GM08714 (cell line): ENCODE measurements around the gene IL17RD.
"Not testable (repeated sequence)": the region's sequence is repeated elsewhere in the genome, so short reads cannot be mapped to it uniquely, and the experiment has no call there.

Experiments
- H3K4me3 ChIP-seq: fragments of 200-500 bp; sonication (Bioruptor generic); 2 replicates; pipeline ENCODE4 v1.5.1; 2014; ENCODE audit warnings: mild to moderate bottlenecking, low read length, inconsistent platforms
- ZNF274 ChIP-seq: IDR thresholded peaks from 2 replicates; pipeline ENCODE4 v1.6.1; 2012; ENCODE audit warnings: mild to moderate bottlenecking, low read depth, low read length

Gene IL17RD

DNA sequence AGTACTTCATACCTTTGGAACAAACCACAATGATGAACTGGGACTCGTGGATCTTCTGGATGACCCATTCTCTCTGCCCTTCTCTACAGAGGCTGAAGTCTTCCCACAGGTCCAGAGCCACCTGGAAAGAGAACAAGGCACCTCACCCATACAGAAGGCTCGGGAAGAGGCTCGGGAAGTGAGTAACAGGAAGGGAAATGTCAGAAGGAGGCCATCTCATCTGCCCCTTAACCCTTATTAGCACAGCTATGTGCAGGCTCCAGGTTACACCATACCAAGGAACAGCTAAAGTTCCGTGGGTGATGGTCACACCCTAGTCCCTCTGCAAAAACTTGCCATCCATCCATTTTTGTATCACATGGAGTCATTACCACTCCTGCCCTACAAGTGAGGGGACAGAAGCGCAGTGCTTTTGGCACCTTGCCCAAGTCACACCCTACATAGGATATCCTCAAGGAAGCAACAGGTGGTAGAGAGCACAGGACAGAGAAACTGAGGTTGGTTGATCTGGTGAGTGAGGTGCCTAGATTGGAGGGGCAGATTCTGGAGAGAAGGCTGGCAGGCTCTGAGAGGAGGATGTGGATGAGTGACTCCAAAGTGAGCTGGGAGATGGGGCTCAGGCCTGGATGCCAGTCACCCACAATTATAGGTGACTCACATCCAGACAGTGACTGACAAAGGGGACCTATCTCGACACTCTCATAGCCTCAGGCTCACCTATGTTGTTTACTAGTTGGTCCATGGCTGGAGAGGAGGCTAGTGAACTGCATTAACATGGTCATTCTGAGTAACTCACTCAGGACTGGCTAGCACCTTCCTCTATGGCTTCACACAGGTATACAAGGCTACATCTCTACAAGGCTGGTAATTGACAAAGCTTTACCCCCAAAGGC is 66.5 kb downstream of the IL17RD start:
- no peak for TF ChIP-seq ZNF274
- H3K4me3 ChIP-seq, result no peak overlapping the region

DNA sequence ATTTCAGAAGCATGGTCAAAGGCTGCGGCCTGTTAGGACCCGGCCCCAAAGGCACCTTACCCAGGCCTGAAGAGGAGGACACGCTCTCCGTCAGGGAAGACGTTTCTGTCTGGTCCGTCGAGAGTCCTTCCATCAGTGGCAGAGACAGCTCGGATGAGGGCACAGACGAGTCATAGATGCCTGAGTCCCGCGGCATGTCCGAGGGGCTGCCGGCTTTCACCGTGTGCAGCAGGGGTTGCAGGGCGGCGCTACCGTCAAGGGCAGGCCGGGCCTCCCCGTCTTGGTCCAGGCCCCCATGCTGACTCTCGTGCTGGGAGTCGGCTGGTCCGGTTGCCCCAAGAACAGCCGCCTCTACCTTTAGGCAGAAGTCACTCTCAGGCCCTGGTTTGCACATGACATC is 67.6 kb downstream of the IL17RD start:
- no peak for TF ChIP-seq ZNF274
- no peak overlapping the region for H3K4me3 ChIP-seq

DNA sequence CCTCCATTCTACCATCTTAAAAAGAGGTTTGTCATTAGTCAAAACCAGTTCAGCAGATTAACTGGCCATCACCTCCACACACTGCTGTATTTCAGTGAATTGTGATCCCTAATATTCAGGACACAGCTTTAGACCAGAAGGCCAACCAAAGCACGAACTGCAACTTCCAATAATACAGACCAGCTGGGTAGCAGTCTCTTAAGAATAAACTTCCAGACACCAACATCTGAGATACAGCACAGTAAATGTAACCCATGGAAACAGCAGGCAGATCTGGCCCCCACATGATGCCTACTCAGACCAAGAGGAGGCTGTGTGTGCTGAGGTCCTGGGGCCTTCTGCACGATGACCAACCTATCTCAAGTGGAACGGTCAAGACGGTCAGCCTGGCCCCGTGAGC is 69.8 kb downstream of the IL17RD start:
- no peak for TF ChIP-seq ZNF274
- H3K4me3 ChIP-seq, result no peak overlapping the region

DNA sequence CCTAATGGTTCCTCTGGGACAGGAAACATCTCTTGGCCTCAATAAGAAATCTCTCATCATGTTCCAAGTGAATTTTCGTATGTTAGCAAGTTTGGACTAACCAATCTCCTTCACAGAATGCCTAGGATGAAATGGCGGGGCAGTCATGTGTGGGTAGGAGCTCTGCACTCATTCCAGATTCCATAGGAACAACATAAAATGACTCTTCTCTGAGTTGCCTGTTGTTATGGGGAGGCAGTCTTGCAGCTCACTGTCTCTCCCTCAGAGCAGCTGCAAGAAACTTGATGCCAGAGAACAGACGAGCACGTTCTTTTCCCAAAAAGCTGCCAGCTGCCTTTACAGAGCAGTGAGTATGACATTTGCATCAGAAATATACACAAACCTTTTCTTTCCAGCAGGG is 70.6 kb downstream of the IL17RD start:
- no peak overlapping the region for H3K4me3 ChIP-seq
- TF ChIP-seq ZNF274, result no peak

DNA sequence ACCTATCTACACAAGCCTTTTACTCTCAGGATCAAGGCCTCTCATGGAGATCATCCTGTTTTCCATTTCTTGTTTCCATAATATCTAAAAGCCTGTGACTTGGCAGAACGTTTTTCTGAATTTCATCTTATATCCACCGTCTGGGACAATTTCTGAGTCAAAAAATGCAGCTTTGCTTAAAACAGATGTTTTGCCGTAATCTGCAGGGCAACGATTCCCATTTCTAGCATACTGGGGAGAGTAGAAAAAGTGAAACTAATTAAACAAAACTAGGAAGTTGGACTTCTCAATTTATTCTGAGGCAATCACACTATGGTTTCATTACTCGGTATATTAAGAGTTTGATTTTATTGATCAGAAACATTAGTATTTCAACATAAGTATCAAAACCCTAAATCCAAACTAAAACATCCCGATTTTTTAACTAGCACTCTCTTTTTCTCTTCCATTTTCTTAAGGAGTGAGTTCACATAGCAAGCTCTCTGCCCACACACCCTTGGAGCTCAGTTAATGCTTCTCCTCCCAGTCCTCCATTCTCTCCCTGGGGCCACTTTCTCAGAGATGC is 71.1 kb downstream of the IL17RD start:
- TF ChIP-seq ZNF274, result no peak
- H3K4me3 ChIP-seq, result no peak overlapping the region

DNA sequence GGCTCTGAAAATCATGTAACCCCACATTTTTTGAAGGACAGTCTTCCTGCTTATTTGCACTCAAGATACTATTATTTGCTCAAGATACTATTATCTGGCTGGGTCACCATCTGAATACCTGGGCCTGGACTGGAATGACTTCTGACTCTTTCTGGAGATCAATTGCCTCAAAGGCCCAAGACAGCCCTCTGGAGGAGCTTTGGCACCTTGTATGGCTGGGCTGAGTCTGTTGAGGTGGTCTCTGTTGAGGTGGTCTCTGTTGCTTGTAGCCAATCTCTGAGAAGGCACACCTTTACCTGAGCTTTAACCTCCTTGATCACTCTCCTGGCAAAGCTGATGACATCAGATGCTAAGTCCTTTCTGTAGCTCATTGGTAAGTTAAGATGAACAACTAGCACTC is 71.7 kb downstream of the IL17RD start:
- H3K4me3 ChIP-seq, result no peak overlapping the region
- no peak for TF ChIP-seq ZNF274

DNA sequence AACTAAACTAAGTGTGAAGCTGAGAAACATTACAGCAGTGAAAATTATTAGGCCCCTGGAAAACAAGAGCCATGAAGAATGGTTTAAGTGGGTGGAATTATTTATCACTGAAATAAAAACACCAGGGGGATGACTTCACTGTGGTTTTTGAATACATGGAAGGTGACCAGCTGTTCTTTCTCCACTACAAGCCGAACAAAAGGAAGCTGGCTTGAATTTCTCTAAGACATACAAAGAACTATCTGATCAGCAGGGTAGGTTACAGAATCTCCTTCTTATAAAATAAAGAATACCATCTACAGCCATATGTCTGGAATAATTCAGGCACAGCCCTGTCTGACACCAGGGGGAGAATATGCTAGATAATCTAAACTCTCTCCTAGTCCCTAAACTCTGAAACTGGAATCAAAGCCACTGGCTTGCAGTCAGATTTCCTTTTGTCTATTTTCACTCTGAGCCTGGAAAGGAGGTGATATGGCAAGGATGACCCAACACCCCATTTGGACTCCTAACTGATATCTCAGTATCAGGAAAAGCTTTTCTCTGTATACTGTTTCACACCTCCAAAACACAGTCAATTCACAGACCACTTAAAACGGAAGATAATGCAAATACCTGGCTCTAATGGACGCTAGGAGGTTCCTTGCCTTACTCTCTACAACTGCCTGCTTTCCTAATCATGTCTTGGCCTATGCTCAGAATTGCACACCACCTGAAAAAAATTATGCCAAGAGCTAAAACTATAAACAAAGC is 73.5 kb downstream of the IL17RD start:
- H3K4me3 ChIP-seq, result no peak overlapping the region
- TF ChIP-seq ZNF274, result no peak

DNA sequence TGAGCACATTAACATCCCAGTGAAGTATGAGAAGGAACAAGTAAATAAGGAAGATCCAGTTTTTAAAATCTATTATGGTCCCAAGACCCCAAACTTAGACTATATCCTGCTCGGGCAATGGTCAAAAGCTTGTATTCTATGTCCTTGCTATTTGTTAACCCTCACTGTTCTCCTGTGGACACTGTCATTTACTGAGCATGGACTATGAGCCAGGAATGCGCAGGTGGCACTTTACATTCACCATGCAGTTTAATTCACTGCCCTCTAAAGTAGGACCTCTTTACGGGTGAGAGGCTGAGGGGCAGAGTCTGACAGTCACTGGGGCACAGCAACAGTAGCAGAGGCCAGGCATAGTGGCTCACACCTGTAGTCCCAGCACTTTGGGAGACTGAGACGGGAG is 76.1 kb downstream of the IL17RD start:
- no peak for TF ChIP-seq ZNF274
- no peak overlapping the region for H3K4me3 ChIP-seq

DNA sequence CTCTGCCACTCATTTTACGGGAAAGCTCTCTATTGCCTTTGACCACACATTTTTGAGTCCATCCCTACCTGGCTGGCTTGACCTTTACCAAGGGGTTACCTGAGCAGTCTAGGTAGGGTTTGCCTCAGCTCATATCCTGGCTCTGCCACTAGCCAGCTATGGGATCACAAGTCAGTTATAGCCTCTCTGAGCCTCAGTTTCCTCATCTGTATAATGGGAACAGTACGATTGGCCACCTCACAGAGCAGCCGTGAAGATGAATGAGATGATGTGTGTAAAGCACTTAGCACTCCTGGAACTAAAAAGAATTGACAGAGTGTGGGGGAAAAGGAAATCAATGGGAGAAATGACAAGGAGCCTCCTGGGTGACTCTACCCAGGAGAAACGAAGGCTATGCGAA is 76.7 kb downstream of the IL17RD start:
- H3K4me3 ChIP-seq, result no peak overlapping the region
- TF ChIP-seq ZNF274, result no peak

DNA sequence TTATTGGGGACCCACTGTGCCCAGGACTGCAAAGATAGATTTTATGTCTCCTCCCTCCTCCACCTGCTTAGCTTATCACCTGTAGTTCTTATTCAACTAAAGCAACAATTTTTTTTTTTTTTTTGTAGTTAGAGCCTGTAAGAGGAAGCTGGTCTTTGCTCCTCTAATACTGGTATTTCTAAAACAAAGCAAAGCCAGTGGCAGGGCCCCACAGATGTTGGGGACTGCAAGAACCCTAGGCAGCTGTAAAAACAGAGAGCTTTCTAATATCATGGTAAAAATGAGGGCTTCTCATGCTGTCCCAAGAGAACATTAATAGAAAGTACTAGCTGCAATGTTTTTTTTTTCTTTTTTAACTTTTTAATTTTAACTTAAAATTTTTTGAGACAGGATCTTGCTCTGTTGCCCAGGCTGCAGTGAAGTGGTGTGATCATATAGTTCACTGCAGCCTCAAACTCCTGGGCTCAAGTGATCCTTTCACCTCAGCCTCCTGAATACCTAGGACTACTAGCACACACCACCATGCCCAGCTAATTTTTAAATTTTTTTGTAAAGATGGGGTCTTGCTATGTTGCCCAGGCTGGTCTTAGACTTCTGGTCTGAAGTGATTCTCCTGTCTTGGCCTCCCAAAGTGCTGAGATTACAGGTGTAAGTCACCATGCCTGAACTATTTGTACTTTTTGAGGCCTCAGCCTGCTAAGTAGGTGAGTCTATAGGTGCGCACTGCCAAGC is 77.6 kb downstream of the IL17RD start:
- no peak overlapping the region for H3K4me3 ChIP-seq
- no peak for TF ChIP-seq ZNF274

DNA sequence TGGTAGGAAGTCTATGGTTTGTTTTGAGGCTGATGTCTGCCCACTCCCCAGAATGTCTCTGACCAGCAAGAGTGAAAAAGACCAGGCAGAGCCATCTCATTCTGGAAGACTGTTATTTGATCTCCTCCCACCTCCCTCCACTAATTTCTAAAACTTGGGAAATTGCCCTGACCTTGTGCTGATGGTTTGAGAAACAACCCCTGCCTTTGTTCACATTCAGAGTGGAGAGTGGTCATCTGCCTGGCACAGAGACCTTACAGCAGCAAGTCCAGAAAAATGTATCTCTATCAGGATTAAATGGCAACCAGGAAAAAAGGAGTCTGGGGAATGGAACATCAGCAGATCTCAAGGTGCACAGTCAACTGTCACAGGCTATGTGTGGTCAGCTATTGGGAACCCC is 79.0 kb downstream of the IL17RD start:
- no peak for TF ChIP-seq ZNF274
- H3K4me3 ChIP-seq, result no peak overlapping the region

DNA sequence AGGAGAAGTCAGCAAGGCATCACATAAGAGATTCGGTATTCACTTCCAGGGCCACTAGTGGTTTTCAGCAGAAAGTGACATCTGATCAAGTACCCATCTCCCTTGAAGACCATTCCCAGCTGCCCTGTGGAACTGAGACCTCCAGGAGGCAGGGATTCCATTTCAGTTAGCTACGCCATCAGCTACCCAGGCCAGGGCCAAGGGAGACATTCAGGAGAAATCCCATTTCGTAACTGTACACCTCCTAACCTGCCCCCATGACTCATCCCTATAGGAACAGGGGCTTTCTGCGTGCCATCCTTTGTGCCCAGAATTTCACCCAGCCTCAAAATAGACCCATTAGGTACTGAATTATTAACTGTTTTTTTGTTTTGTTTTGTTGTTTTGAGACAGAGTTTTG is 79.9 kb downstream of the IL17RD start:
- H3K4me3 ChIP-seq, result no peak overlapping the region
- TF ChIP-seq ZNF274, result no peak

DNA sequence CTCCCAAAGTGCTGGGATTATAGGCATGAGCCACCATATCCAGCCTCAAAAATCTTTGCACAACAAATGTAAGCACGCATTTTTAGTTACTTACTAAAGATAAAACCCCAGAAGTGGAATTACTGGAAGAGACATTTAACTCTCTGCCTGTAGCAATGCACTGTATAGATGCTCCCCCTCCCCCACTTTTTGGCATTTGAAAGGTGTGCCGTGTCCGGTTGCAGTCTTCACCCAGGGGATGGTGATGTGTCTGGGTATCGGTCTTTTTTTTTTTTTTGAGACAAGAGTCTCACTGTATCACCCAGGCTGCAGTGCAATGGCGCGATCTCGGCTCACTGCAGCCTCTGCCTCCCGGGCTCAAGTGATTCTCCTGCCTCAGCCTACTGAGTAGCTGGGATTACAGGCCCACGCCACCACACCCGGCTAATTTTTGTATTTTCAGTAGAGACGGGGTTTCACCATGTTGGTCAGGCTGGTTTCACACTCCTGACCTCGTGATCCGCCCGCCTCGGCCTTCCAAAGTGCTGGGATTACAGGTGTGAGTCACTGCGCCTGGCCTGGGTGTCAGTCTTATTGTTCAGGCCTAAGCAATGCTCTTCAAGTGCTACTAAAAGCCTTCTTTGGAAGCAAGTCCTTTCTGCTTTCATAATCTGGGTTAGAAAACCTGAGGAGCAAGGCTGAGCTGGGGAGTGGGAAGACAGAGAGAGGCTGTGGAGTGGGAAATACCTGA is 81.7 kb downstream of the IL17RD start:
- not testable (repeated sequence) for H3K4me3 ChIP-seq

DNA sequence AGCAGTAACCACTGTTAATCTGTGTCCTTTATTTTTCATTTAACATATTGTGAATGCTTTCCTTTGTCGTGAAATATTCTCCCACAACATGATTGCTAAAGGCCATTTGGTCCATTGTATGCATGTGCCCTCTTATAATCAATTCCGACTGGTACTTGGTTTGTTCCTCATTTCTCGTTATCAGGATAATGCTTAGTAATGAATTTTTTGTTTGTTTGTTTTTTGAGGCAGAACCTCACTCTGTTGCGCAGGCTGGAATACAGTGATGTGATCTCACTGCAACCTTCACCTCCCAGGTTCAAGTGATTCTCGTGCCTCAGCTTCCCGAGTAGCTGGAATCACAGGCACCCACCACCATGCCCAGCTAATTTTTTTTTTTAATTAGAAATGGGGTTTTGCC is 82.7 kb downstream of the IL17RD start:
- TF ChIP-seq ZNF274, result no peak
- no peak overlapping the region for H3K4me3 ChIP-seq
